Measurements from ENCODE around the gene LBP.

The LBP gene

DNA sequence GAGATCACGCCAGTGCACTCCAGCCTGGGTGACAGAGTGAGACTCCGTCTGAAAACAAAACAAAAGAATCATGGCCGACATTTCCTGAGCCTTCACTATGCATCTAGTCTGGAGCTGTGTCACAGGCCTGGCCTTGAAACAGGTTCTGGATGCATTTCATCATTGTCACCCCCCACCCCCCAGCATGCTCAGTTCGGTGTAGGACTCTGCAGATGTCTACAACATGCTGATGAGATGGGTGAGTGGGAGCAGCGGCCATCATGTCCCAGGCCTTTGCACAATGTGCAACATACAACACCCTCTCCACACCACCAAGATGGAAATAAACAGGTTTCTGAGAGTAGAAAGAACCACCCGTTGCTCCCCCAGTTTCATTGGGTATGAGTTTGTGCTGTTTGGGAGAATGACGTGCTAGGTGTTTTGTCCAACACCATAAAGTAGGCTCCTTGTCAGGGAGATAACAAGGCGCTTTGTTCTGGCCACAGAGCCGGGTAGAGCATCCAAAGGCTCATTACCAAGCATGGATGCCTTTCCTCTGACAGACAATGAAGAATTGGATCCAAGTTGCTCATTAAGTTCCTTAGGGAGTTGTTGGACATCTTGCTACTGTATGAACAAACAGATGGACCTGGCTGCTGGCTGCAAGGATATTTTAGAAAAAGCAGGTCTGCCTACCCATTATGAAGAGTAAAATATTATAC, 66.7 kb downstream of the LBP start:
- TF ChIP-seq CTCF (IDR thresholded peaks at IDR 0.05; ENCODE audit: insufficient read depth, low read length, poor library complexity, severe bottlenecking), result no peak
- Histone ChIP-seq H3K36me3 (ENCODE audit: control insufficient read depth, insufficient read depth, low read length) (peaks cover 14% of the 10 kb centered on the region), H3K4me3 (replicated peaks; ENCODE audit: low read depth, low read length) (no peak overlapping the region), H3K27me3 (replicated peaks; ENCODE audit: control insufficient read depth, insufficient read depth, low read length) (no peaks in the 10 kb centered on the region)
- DNase-seq (ENCODE audit: extremely low read depth, insufficient read length), result no peak

DNA sequence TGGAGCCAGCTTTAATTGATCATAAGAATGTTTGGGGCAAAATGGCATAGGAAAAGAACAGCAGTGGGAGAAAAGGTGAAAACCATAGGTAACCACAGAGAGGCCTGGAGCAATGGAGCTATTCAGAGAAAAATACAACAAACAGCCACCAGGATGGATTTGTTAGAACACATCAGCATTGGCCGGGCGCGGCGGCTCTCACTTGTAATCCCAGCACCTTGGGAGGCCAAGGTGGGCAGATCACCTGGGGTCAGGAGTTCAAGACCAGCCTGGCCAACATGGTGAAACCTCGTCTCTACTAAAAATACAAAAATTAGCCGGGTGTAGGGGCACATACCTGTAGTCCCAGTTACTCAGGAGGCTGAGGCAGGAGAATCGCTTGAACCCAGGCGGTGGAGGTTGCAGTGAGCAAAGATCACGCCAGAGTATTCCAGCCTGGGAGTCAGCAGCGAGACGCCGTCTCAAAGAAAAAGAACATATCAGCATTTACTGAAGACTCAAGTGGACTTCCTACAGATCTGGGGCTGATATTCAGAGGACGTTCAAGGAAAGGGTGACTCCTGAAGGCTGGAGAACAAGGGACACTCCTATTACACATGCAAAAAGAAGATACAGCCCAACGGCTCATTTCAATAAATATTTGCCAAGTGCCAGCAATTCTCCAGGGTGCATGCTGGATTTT, 68.6 kb downstream of the LBP start:
- H3K27me3 ChIP-seq (replicated peaks; ENCODE audit: control insufficient read depth, insufficient read depth, low read length), result no peaks in the 10 kb centered on the region
- no peak overlapping the region for H3K4me3 ChIP-seq (replicated peaks; ENCODE audit: low read depth, low read length)
- TF ChIP-seq CTCF (IDR thresholded peaks at IDR 0.05; ENCODE audit: insufficient read depth, low read length, poor library complexity, severe bottlenecking), result no peak
- peaks cover 27% of the 10 kb centered on the region for H3K36me3 ChIP-seq (ENCODE audit: control insufficient read depth, insufficient read depth, low read length)
- DNase-seq (ENCODE audit: extremely low read depth, insufficient read length), result no peak

- TF ChIP-seq CTCF (IDR thresholded peaks at IDR 0.05; ENCODE audit: insufficient read depth, low read length, poor library complexity, severe bottlenecking), result no peak
- no peak overlapping the region for H3K4me3 ChIP-seq (replicated peaks; ENCODE audit: low read depth, low read length)
- DNase-seq (ENCODE audit: extremely low read depth, insufficient read length), result no peak
- no peaks in the 10 kb centered on the region for H3K27me3 ChIP-seq (replicated peaks; ENCODE audit: control insufficient read depth, insufficient read depth, low read length)
- H3K36me3 ChIP-seq (ENCODE audit: control insufficient read depth, insufficient read depth, low read length), result peaks cover 41% of the 10 kb centered on the region
Measured at GRCh38 chr20:38418509-38419204, 72.4 kb downstream of the LBP start.

DNA sequence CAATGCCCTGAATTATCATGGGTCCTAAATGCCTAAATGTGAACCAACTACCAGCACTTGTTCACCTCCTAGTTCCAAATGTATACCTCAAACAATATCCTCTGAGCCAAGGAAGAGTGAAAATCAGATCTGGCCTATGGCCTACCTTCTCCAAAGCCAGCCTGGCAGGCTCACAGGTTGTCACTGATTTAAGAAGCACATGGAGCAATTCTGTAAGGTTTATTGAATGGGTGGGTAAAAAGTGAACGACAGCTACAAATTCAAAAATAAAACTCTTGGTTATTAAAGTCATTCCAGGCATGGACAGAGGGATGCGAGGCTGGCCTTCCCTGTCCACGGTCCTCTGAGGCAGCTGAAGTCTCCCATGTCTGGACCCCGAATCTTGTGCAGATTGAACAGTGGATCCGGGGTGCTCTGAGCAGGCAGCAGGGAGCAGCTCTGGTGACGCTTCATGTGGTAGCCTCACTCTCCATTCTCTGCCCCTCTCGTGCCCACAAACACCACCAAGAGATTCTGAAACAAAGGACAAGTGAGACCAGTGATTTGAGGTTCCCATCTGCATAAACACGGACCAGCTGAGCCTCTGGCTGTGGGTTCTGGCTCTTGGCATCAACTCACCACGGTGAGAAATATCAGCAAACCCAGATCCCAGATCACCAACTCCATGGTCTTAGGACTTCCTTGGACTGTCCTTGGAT, 74.3 kb downstream of the LBP start:
- TF ChIP-seq CTCF (IDR thresholded peaks at IDR 0.05; ENCODE audit: insufficient read depth, low read length, poor library complexity, severe bottlenecking), result no peak
- Histone ChIP-seq H3K4me3 (replicated peaks; ENCODE audit: low read depth, low read length) (no peak overlapping the region), H3K36me3 (ENCODE audit: control insufficient read depth, insufficient read depth, low read length) (peaks cover 49% of the 10 kb centered on the region), H3K27me3 (replicated peaks; ENCODE audit: control insufficient read depth, insufficient read depth, low read length) (no peaks in the 10 kb centered on the region)
- DNase-seq (ENCODE audit: extremely low read depth, insufficient read length), result no peak

GRCh38 chr20:38421915-38422314, 75.6 kb downstream of the LBP start:
- H3K27me3 ChIP-seq (replicated peaks; ENCODE audit: control insufficient read depth, insufficient read depth, low read length), result no peaks in the 10 kb centered on the region
- H3K36me3 ChIP-seq (ENCODE audit: control insufficient read depth, insufficient read depth, low read length), result peaks cover 62% of the 10 kb centered on the region
- no peak overlapping the region for H3K4me3 ChIP-seq (replicated peaks; ENCODE audit: low read depth, low read length)
- no peak for TF ChIP-seq CTCF (IDR thresholded peaks at IDR 0.05; ENCODE audit: insufficient read depth, low read length, poor library complexity, severe bottlenecking)
- no peak for DNase-seq (ENCODE audit: extremely low read depth, insufficient read length)

Measured in GM06990 (cell line).